Placental pericyte (primary cell): ENCODE results near the gene XRCC3. TPM values are rescaled to one million over a fixed set of nuclear protein-coding genes. Genes with fewer than 3 reads are reported as not detected.

ENCODE experiments used
- small RNA-seq: library from RNA; depleted of rRNA; stranded (forward); fragments of <200 nt; gene quantifications from one replicate; pipeline ENCODE3, GENCODE V24; 2012; ENCODE audit warnings: low replicate concordance
- total RNA-seq: library from RNA; depleted of rRNA; stranded (reverse); fragments of >200 nt; gene quantifications from 2 replicates; pipeline ENCODE4 v1.2.3, GENCODE V29; 2012

The XRCC3 gene
- 3.1 and 28.6 TPM in 2 replicates for total RNA-seq

DNA sequence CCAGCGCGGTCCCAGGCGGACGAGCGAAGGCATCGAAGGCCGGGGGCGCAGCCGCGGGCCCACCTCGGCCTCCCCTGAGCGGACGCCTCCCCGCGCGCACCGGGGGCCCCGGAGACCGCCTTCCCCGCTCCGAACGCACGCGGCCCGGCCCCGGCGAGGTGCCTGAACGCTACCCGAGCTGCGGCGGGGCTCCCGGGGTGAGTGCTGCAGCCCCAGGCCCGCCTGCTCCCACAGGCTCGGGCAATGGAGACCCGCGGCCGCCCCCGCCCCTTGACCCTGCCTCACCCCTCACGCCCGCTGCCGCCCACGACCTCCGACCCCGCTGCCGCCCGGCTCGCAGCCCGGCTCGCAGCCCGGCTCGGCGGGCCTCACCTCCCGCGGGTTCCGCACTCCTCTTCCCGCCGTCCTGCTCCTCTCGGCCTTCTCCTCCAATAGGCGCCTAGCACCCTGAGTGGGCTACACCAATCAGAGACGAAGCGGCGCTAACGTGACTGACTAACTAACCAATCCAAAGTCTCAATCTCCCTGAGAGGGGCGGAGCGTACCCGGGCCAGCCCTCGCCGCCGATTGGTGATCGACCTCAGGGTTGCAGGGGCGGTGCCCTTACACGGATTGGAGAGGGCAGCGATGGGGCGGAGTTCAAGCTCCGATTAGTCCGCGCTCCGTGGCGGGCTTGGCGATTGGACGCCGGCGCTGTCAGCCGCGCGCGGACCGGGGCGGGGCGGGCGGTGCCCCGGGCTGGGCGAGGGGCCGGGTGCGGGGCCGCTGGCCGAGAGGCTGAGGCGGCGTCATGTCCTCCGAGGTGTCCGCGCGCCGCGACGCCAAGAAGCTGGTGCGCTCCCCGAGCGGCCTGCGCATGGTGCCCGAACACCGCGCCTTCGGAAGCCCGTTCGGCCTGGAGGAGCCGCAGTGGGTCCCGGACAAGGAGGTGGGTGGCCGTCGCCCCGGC is at the start of gene XRCC3, which contains the start of gene ZFYVE21:
TSS of gene XRCC3 (minus strand) at position 400 of the 949 bp plus-strand sequence. CDS start 4,364 bp downstream, outside the sequence.
TSS of gene ZFYVE21 (plus strand) at position 759 of the 949 bp plus-strand sequence. CDS start at position 791, 32 bp downstream.

Small RNA genes within 50 kb of the gene (small RNA-seq; reads per million reads assigned to genes)
- not detected for gene RF00019

Other genes with a start within 250 kb of the XRCC3 start
- gene CKB, start 192.6 kb downstream of the XRCC3 start, total RNA-seq: 5.3 and 7.0 TPM in 2 replicates
- 12.7 and 15.6 TPM in 2 replicates for gene TRMT61A, start 186.3 kb downstream of the XRCC3 start, total RNA-seq
- 23.6 and 35.8 TPM in 2 replicates for gene BAG5, start 152.8 kb downstream of the XRCC3 start, total RNA-seq
- gene COA8, start 152.5 kb downstream of the XRCC3 start, total RNA-seq: 12.0 and 18.2 TPM in 2 replicates
- gene KLC1, start 86.2 kb downstream of the XRCC3 start, total RNA-seq: 213 and 281 TPM in 2 replicates
- 23.3 and 35.9 TPM in 2 replicates for gene ZFYVE21, start 359 bp upstream of the XRCC3 start, total RNA-seq
- 2.0 and 3.4 TPM in 2 replicates for gene PPP1R13B, start 132.1 kb upstream of the XRCC3 start, total RNA-seq
- gene TDRD9, start 213.0 kb upstream of the XRCC3 start, total RNA-seq: 0.86 and 1.3 TPM in 2 replicates
- gene RD3L, start 227.1 kb upstream of the XRCC3 start, total RNA-seq: not detected in 2 replicates